Measurements from ENCODE around the gene COL4A5. TPM values are rescaled to one million over a fixed set of nuclear protein-coding genes. Genes with fewer than 3 reads are reported as not detected.

The COL4A5 gene
- total and polyA plus RNA-seq, 2 of the 13 experiments (the other 11 are each of a cell fraction or from before 2014, with no cell fraction given), result 39.5 to 45.5 TPM

DNA sequence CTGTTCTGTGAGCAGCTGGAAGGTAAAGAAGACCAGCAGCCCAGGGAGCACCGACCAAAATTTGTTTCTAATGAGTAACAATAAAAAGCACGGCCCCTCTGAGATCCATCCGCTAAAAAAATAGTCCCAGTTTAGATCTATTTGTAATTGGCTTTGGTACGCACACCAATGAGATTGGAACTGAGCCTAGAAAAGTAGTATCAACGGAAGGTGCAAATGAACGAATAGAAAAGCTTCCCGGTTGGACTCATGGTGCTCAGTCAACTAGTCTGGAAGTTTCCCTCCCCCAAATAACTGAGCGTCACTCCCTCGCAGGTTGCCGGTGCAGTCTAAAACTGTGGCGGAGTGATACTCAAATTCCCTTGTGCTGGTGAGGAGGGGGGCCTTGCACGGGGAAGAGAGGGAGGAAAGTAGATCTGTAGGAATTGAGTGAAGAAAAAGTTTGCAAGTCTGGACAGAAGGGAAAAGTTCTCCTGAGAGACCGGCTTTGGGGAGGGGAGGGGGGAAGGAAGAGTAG is at the start of gene COL4A5 (continued):
- TF ChIP-seq SRSF9 (IDR thresholded peaks at IDR 0.05; ENCODE audit: borderline replicate concordance, insufficient read depth, low read depth, low read length, poor library complexity, severe bottlenecking) (no peak), ZNF713 (CRISPR knock-in tag; IDR thresholded peaks at IDR 0.05) (no peak), SIN3A (IDR thresholded peaks at IDR 0.05; ENCODE audit: borderline replicate concordance, low read depth, low read length) (no peak), DMAP1 (CRISPR knock-in tag; IDR thresholded peaks at IDR 0.05) (peak; percentile 37; the same call in 1 of the 2 replicates), CHD2 (IDR thresholded peaks at IDR 0.05; ENCODE audit: low read depth, low read length) (peak; percentile 54; the same call in 1 of the 2 replicates), PCBP1 (IDR thresholded peaks at IDR 0.05; ENCODE audit: borderline replicate concordance, low read depth, low read length) (0 out of 2 replicates have a peak, but pooled peaks have one; percentile 36), TCF7 (IDR thresholded peaks at IDR 0.05; ENCODE audit: low read depth) (no peak), FOXP1 (IDR thresholded peaks at IDR 0.05) (no peak), FOXP1 (CRISPR knock-in tag; IDR thresholded peaks at IDR 0.05) (no peak), POLR2AphosphoS5 (IDR thresholded peaks at IDR 0.05; ENCODE audit: low read depth, low read length) (peak; percentile 21; the same call in 1 of the 2 replicates), ADNP (CRISPR knock-in tag; IDR thresholded peaks at IDR 0.05) (no peak)
- TF ChIP-seq, protein P1, sequence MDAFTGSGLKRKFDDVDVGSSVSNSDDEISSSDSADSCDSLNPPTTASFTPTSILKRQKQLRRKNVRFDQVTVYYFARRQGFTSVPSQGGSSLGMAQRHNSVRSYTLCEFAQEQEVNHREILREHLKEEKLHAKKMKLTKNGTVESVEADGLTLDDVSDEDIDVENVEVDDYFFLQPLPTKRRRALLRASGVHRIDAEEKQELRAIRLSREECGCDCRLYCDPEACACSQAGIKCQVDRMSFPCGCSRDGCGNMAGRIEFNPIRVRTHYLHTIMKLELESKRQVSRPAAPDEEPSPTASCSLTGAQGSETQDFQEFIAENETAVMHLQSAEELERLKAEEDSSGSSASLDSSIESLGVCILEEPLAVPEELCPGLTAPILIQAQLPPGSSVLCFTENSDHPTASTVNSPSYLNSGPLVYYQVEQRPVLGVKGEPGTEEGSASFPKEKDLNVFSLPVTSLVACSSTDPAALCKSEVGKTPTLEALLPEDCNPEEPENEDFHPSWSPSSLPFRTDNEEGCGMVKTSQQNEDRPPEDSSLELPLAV (CRISPR knock-in tag; conservative IDR thresholded peaks at IDR 0.05; ENCODE audit: low read depth), result no peak
- TF ChIP-seq, protein P2, sequence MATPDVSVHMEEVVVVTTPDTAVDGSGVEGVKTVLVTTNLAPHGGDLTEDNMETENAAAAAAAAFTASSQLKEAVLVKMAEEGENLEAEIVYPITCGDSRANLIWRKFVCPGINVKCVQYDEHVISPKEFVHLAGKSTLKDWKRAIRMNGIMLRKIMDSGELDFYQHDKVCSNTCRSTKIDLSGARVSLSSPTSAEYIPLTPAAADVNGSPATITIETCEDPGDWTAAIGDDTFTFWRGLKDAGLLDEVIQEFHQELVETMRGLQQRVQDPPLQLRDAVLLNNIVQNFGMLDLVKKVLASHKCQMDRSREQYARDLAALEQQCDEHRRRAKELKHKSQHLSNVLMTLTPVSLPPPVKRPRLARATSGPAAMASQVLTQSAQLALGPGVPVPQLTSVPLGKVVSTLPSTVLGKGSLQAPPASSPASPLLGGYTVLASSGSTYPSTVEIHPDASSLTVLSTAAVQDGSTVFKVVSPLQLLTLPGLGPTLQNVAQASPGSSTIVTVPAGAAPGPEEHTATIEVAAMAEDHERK (CRISPR knock-in tag; IDR thresholded peaks at IDR 0.05; ENCODE audit: low read depth), result no peak
- TF ChIP-seq, protein P3, sequence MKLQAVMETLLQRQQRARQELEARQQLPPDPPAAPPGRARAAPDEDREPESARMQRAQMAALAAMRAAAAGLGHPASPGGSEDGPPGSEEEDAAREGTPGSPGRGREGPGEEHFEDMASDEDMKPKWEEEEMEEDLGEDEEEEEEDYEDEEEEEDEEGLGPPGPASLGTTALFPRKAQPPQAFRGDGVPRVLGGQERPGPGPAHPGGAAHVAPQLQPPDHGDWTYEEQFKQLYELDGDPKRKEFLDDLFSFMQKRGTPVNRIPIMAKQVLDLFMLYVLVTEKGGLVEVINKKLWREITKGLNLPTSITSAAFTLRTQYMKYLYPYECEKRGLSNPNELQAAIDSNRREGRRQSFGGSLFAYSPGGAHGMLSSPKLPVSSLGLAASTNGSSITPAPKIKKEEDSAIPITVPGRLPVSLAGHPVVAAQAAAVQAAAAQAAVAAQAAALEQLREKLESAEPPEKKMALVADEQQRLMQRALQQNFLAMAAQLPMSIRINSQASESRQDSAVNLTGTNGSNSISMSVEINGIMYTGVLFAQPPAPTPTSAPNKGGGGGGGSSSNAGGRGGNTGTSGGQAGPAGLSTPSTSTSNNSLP (IDR thresholded peaks at IDR 0.05; ENCODE audit: low read depth, low read length), result peak; percentile 69; the same call in 1 of the 2 replicates
- TF ChIP-seq, protein P4, sequence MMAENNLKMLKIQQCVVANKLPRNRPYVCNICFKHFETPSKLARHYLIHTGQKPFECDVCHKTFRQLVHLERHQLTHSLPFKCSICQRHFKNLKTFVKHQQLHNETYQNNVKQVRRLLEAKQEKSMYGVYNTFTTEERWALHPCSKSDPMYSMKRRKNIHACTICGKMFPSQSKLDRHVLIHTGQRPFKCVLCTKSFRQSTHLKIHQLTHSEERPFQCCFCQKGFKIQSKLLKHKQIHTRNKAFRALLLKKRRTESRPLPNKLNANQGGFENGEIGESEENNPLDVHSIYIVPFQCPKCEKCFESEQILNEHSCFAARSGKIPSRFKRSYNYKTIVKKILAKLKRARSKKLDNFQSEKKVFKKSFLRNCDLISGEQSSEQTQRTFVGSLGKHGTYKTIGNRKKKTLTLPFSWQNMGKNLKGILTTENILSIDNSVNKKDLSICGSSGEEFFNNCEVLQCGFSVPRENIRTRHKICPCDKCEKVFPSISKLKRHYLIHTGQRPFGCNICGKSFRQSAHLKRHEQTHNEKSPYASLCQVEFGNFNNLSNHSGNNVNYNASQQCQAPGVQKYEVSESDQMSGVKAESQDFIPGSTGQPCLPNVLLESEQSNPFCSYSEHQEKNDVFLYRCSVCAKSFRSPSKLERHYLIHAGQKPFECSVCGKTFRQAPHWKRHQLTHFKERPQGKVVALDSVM (CRISPR knock-in tag; IDR thresholded peaks at IDR 0.05), result no peak
- TF ChIP-seq, protein P5, sequence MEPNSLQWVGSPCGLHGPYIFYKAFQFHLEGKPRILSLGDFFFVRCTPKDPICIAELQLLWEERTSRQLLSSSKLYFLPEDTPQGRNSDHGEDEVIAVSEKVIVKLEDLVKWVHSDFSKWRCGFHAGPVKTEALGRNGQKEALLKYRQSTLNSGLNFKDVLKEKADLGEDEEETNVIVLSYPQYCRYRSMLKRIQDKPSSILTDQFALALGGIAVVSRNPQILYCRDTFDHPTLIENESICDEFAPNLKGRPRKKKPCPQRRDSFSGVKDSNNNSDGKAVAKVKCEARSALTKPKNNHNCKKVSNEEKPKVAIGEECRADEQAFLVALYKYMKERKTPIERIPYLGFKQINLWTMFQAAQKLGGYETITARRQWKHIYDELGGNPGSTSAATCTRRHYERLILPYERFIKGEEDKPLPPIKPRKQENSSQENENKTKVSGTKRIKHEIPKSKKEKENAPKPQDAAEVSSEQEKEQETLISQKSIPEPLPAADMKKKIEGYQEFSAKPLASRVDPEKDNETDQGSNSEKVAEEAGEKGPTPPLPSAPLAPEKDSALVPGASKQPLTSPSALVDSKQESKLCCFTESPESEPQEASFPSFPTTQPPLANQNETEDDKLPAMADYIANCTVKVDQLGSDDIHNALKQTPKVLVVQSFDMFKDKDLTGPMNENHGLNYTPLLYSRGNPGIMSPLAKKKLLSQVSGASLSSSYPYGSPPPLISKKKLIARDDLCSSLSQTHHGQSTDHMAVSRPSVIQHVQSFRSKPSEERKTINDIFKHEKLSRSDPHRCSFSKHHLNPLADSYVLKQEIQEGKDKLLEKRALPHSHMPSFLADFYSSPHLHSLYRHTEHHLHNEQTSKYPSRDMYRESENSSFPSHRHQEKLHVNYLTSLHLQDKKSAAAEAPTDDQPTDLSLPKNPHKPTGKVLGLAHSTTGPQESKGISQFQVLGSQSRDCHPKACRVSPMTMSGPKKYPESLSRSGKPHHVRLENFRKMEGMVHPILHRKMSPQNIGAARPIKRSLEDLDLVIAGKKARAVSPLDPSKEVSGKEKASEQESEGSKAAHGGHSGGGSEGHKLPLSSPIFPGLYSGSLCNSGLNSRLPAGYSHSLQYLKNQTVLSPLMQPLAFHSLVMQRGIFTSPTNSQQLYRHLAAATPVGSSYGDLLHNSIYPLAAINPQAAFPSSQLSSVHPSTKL (CRISPR knock-in tag; IDR thresholded peaks at IDR 0.05), result peak; percentile 31; the same call in 1 of the 2 replicates
- TF ChIP-seq, protein P6, sequence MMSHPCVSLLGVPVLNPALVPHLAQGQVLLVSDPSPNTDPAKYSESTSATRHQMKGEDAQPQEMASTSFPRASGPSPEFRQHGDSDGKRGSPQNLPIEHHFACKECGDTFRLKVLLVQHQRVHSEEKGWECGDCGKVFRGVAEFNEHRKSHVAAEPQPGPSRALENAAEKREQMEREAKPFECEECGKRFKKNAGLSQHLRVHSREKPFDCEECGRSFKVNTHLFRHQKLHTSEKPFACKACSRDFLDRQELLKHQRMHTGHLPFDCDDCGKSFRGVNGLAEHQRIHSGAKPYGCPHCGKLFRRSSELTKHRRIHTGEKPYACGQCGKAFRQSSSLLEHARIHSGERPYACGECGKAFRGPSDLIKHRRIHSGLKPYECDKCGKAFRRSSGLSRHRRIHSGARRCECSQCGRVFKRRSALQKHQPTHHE (CRISPR knock-in tag; IDR thresholded peaks at IDR 0.05; ENCODE audit: borderline replicate concordance), result no peak

Measured in HepG2 (cell line).